Spleen (tissue), 7 donors: ENCODE data around the gene WDR90.

Experiments used
- CTCF ChIP-seq, 11 experiments: fragments of 200-600 bp in 7 of 11; fragments of 450-650 bp in 4 of 11; sonication (generic) in 4 of 11; IDR thresholded peaks in 8 of 11; conservative IDR thresholded peaks in 3 of 11; 1 replicate in 7 of 11; 2 replicates in 4 of 11; pipeline versions ENCODE4 v1.4.0 to v1.8.0; 2016 to 2021; ENCODE audit warnings: antibody characterized with exemption in 11 of 11, inconsistent platforms in 4 of 11, mild to moderate bottlenecking in 1 of 11
- POLR2A ChIP-seq, 3 donors: fragments of 450-650 bp; IDR thresholded peaks; one replicate each; pipeline ENCODE4 v1.5.1; 2017; ENCODE audit warnings: antibody characterized with exemption in 3 of 3, mild to moderate bottlenecking in 1 of 3
- POLR2AphosphoS5 ChIP-seq, 3 donors: sonication (generic); formaldehyde crosslinking; IDR thresholded peaks; one replicate each; pipeline ENCODE4 v1.5.1; 2017; ENCODE audit warnings: antibody characterized with exemption in 3 of 3
- donor health status: DM: no; HTN: no; CAD: no; lungs with moderate emphysema.
- donor health status: DM: no; HTN: no; CAD: no.
- donor health status: DM: no; HTN: no; CAD: no.

GRCh38 chr16:676565-676902 is 27.4 kb downstream of the WDR90 start:
- no peak for TF ChIP-seq CTCF (IDR thresholded peaks at IDR 0.05 in 8 of 11, conservative IDR thresholded peaks at IDR 0.05 in 3 of 11)
- TF ChIP-seq POLR2A (IDR thresholded peaks at IDR 0.05) = no peak
- peak in 1 of 3 donors; percentile 6 for TF ChIP-seq POLR2AphosphoS5 (IDR thresholded peaks at IDR 0.05)
